T-helper 1 cell treated with Interleukin-12 subunit alpha and Interleukin-12 subunit beta and Interleukin-4 antibody, amounts not matched to agents 30 μg/mL and 1 μg/mL, for 36 hours (primary cell): ENCODE measurements around the gene ZNF532.
"Not testable (repeated sequence)": the region's sequence is repeated elsewhere in the genome, so short reads cannot be mapped to it uniquely, and the experiment has no call there.

Experiments used
- H3K27ac Mint-ChIP-seq: one replicate; pipeline ENCODE4 v1.8.0; 2021; ENCODE audit warnings: mild to moderate bottlenecking, mixed read lengths
- H3K27me3 Mint-ChIP-seq: one replicate; pipeline ENCODE4 v1.8.0; 2021; ENCODE audit warnings: low read depth, mixed read lengths
- H3K36me3 Mint-ChIP-seq: one replicate; pipeline ENCODE4 v1.8.0; 2021; ENCODE audit warnings: low read depth, mixed read lengths
- H3K4me1 Mint-ChIP-seq: one replicate; pipeline ENCODE4 v1.8.0; 2021; ENCODE audit warnings: low read depth, mixed read lengths
- H3K4me3 Mint-ChIP-seq: one replicate; pipeline ENCODE4 v1.8.0; 2021; ENCODE audit warnings: mild to moderate bottlenecking, moderate library complexity, mixed read lengths
- H3K9me3 Mint-ChIP-seq: one replicate; pipeline ENCODE4 v1.8.0; 2021; ENCODE audit warnings: mixed read lengths

The ZNF532 gene

DNA sequence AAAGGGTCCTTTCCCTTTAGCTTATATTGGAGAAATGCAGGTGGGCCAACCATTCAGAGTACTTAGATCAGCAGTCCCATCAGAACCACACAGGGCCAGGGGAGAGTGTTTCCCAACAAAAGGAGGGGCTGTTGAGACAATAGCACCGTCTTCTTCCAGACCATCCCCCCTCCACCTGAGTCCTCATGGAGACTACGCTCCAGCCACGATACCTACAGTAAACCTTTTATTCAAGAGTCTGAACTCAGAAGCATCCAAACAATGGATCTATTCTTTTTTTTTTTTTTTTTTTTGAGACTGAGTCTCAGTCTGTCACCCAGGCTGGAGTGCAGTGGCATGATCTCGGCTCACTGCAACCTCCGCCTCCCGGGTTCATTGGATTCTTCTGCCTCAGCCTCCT, 25.7 kb upstream of the ZNF532 start:
- Mint-ChIP-seq H3K9me3 (no peaks in the 10 kb centered on the region), H3K4me3 (no peak overlapping the region), H3K27me3 (peaks cover 31% of the 10 kb centered on the region), H3K4me1 (no peaks in the 10 kb centered on the region), H3K36me3 (no peaks in the 10 kb centered on the region), H3K27ac (no peak overlapping the region)

DNA sequence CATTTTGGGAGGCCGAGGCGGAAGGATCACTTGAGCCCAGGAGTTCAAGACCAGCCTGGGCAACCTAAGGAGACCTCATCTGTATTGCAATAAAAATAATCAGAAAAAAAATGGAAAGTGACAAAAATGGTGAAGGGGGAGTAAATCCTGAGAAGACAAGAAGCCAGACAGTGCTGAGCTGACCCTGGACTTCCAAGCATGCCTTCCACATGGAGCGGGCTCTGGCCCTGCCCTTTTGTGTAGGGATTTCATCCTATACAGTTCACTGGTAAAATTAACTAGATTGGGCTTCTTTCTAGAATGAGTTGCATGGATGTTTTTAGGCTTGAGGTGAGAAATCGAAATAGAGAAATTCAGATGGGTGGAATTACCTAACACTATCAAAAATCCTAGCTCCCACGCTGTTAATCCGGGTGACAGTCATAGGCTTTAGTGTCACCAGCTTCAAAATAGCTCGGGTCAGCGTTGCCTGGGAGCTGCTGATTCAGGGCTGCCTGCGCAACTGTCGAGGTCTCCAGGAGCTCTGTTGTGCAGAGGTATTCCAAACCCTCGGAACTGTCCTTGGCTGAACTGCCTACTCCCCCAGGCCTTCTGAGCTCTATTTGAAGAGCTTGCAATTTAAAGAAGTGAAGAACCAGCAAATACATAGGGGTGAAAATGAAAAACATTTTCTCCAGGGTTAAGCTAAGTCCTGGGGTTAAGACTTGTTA, 21.5 kb upstream of the ZNF532 start:
- Mint-ChIP-seq H3K36me3 (no peaks in the 10 kb centered on the region), H3K27ac (no peak overlapping the region), H3K4me3 (no peak overlapping the region), H3K27me3 (peaks cover 57% of the 10 kb centered on the region), H3K9me3 (no peaks in the 10 kb centered on the region), H3K4me1 (no peaks in the 10 kb centered on the region)

DNA sequence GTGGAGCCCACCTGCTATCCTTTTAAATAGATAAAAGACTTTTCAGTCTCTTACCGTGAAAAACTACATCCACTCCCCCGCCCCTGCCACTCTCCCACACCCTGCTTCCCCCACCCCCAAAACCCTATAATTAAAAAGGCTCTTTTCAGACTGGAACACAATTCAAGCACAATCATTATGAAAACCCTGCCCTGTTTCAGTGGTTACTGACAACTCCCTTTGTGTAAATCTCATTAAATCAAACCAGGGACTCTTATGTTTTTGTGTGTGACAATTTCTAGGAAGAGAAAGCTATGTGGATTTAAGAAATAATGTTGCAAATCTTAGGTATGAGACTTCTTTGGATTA, 21.0 kb upstream of the ZNF532 start:
- no peaks in the 10 kb centered on the region for H3K4me1 Mint-ChIP-seq
- no peak overlapping the region for H3K27ac Mint-ChIP-seq
- no peaks in the 10 kb centered on the region for H3K9me3 Mint-ChIP-seq
- no peak overlapping the region for H3K4me3 Mint-ChIP-seq
- no peaks in the 10 kb centered on the region for H3K36me3 Mint-ChIP-seq
- H3K27me3 Mint-ChIP-seq, result peaks cover 63% of the 10 kb centered on the region

DNA sequence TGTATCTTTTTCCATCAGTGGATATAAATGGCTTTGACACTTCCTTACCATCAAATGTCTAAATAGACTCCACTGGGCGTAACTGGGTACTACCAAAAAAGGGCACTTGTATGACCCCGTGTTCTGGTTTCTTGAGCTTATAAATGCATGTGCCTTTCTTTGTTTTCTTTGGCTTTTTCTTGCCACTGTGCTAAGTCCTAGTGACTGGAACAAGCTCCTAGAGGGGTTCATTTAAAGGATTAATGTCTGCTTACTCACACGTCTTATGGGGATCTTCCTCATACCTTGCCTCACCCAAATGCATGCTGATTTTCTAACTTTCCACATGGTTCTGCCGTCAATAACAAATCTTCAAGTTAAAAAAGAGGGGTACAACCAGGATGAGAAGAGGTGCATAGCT, 19.8 kb upstream of the ZNF532 start:
- Mint-ChIP-seq H3K36me3 (no peaks in the 10 kb centered on the region), H3K27ac (no peak overlapping the region), H3K27me3 (peaks cover 65% of the 10 kb centered on the region), H3K4me3 (no peak overlapping the region), H3K4me1 (no peaks in the 10 kb centered on the region), H3K9me3 (no peaks in the 10 kb centered on the region)

DNA sequence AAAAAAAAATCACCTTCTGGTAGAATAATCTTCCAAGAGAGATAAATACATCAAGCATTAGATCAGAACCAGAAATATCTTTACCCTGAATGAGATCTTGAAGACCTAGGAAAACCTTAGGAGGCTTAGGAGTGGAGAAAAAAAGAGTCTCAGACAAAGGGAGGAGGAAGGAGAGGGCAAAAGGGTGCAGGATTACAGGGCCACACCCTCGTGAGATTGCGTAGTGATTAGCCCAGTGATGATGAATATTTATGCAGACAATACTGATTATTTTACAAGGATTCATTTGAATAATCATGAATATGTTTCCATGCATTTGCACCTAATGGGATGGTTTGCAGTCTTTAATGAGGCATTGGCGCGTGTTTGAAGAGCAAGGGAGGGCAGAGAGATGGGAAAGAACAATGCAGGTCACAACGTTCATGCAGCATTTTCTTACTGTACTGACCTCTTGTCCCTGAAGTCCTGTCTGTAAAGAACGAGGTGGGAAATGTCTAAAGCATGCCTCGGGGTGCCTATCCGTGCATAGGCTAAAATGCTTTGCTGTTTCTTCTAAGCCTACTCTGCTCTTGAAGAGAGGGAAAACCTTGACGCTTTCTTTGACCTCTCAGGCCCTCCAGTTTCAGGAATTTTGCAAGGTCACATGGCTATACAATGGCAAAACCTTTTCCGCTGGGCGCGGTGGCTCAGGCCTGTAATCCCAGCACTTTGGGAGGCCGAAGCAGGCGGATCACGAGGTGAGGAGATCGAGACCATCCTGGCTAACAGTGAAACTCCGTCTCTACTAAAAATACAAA, 18.6 kb upstream of the ZNF532 start:
- Mint-ChIP-seq H3K4me3 (no peak overlapping the region), H3K4me1 (no peaks in the 10 kb centered on the region), H3K9me3 (no peaks in the 10 kb centered on the region), H3K27ac (no peak overlapping the region), H3K27me3 (peaks cover 59% of the 10 kb centered on the region), H3K36me3 (no peaks in the 10 kb centered on the region)

DNA sequence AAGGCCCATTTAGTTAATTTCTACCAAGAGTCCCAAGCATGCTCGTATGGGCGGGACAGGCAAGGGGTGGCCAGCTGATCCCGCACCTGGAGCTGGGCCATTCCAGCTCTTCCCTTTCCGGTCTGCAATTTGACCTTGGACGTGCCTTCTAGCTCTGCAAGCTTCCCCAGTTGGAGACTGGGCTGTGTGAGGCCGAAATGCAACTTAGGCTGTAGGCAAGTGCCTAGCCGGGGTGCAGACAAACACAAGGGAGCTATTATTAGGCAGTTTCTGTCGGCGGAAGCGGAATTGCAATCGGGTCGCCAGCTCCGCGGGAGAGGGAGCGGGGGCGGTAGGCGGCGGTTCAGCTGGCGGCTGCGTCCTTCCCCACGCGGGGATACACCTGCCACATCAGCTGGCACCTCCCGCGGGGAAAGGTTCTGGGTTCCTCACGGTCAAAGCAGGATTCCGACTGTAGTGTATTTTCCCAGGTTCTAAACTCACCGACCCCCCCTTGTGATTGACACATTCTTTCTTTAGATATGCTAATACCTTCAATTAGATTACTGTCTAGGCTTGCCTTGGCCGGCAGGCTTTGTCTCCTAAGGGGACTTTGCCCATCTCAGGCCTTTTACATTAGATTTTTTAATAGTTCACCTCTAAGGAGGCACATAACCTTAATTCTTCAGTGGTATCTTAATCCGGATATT, 17.1 kb upstream of the ZNF532 start:
- Mint-ChIP-seq H3K4me1 (no peaks in the 10 kb centered on the region), H3K27me3 (peaks cover 58% of the 10 kb centered on the region), H3K9me3 (no peaks in the 10 kb centered on the region), H3K36me3 (no peaks in the 10 kb centered on the region), H3K4me3 (no peak overlapping the region), H3K27ac (no peak overlapping the region)

DNA sequence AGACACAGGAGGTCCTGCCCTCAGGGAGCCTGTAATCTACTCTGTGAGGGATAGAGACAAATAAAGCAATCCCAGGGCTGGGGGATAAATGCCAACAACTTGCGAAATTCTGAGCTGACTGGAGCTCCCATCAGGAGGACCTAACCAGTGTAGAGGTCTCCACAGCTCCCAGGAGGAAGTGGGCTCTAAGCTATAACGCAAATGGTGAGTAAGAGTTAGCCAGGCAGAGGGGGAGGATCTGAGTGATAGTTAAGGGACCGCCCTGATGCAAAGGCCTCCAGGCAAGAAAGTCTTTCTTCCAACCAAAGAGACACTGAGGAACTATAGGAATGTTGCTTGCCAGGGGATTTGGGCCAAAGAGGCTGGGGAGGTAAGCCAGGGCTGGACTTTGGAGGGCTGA, 16.0 kb upstream of the ZNF532 start:
- H3K4me1 Mint-ChIP-seq, result no peaks in the 10 kb centered on the region
- H3K4me3 Mint-ChIP-seq, result no peak overlapping the region
- H3K36me3 Mint-ChIP-seq, result no peaks in the 10 kb centered on the region
- no peak overlapping the region for H3K27ac Mint-ChIP-seq
- peaks cover 51% of the 10 kb centered on the region for H3K27me3 Mint-ChIP-seq
- no peaks in the 10 kb centered on the region for H3K9me3 Mint-ChIP-seq

DNA sequence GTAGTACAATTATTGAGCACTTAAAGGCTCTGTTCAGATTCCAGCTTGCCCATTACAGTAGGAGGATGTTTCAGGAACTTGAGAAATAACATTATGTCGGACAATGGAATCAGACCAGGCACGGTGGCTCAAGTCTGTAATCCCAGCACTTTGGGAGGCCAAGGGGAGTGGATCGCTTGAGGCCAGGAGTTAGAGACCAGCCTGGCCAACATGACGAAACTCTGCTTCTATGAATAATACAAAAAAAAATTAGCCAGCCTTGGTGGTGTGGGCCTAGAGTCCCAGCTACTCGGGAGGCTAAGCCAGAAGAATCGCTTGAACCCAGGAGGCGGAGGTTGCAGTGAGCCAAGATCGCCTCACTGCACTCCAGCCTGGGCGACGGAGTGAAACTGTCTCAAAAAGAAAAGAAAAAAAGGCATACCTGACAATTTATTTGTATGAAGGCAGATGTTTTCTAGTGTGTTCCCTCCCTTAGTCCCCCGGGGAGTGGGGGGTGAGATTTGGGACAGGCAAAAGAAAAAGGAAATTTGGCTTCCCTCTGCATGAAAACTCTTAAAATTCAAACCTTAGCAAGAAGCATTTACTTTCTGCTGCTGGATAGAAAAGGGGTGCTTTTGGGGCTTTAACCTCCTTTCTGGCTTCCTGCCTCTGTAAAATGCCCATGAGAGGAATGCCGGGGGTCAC, 13.7 kb upstream of the ZNF532 start:
- Mint-ChIP-seq H3K9me3 (no peaks in the 10 kb centered on the region), H3K4me1 (no peaks in the 10 kb centered on the region), H3K27ac (no peak overlapping the region), H3K4me3 (no peak overlapping the region), H3K27me3 (peaks cover 34% of the 10 kb centered on the region), H3K36me3 (no peaks in the 10 kb centered on the region)

DNA sequence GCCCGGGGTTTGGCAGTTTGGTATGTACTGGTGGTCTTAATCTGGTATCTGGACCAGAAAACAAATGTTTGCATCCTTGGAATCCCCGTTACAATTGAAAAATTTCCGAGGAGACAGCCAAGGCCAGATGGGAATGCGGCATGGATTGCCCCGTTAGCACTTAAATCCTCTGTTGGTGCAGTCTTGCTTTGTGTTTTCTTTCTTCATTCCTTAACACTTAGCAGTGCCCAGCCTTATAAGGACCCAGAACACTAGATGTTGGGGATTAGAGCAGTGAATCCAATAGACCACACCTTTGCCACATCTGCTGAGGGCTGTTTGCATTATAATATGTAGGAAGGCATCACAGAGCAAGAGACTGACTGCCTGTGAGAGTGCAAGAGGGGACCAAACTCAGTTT, 12.8 kb upstream of the ZNF532 start:
- Mint-ChIP-seq H3K27ac (no peak overlapping the region), H3K27me3 (peaks cover 28% of the 10 kb centered on the region), H3K9me3 (no peaks in the 10 kb centered on the region), H3K36me3 (no peaks in the 10 kb centered on the region), H3K4me1 (no peaks in the 10 kb centered on the region), H3K4me3 (no peak overlapping the region)

DNA sequence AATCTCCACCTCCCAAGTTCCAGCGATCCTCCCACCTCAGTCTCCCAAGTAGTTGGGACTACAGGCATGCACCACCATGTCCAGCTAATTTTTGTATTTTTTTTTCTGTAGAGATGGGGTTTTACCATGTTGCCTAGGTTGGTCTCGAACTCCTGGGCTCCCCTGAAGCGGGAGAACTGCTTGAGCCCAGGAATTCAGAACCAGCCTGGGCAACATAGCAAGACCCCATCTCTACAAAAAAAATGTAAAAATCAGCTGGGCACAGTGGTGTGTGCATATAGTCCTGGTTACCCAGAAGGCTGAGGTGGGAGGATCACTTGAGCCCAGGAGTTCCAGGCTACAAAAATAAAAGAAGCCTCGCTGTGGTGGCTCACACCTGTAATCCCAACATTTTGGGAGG, 12.0 kb upstream of the ZNF532 start:
- no peak overlapping the region for H3K27ac Mint-ChIP-seq
- H3K4me3 Mint-ChIP-seq, result no peak overlapping the region
- H3K27me3 Mint-ChIP-seq, result peaks cover 20% of the 10 kb centered on the region
- no peaks in the 10 kb centered on the region for H3K9me3 Mint-ChIP-seq
- no peaks in the 10 kb centered on the region for H3K4me1 Mint-ChIP-seq
- no peaks in the 10 kb centered on the region for H3K36me3 Mint-ChIP-seq

DNA sequence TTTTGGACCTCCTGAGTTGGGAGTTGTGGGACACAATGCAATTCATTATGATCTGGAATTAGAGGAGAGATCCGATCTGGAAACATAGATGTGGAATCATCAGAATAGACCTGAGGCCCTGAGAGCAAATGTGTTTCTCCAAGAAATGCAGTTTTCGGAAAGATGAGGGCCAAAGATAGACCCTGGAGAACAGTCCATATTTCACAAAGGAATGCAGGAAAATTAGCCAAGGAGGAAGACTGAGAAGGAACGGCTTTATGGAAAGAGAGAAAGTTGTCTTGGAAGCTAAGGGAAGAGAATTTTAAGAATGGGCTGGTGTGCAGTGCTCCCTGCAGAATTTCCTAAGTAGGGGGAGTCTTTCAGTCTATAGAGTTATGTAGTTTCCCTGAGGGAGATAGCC, 11.1 kb upstream of the ZNF532 start:
- Mint-ChIP-seq H3K27ac (no peak overlapping the region), H3K9me3 (no peaks in the 10 kb centered on the region)

DNA sequence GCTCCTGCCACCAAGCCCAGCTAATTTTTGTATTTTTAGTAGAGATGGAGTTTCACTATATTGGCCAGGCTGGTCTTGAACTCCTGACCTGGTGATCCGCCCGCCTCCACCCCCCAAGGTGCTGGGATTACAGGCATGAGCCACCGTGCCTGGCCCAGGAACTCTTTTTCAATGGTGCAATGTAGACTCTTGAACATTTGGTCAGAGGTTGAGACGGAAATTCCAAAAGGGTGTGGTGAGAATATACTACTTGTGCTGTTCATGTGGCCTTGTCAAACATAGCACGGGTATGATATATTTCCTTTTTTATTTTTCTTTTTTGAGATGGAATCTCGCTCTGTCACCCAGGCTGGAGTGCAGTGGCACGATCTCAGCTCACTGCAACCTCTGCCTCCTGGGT, 9.2 kb upstream of the ZNF532 start:
- H3K9me3 Mint-ChIP-seq, H3K4me1 Mint-ChIP-seq, H3K4me3 Mint-ChIP-seq, H3K27ac Mint-ChIP-seq, H3K36me3 Mint-ChIP-seq: not testable (repeated sequence)
- H3K27me3 Mint-ChIP-seq, result peaks cover 28% of the 10 kb centered on the region

More for the DNA sequence above, 11.1 kb upstream of the ZNF532 start:
- H3K27me3 Mint-ChIP-seq, result peaks cover 16% of the 10 kb centered on the region
- H3K36me3 Mint-ChIP-seq, result no peaks in the 10 kb centered on the region
- H3K4me1 Mint-ChIP-seq, result no peaks in the 10 kb centered on the region
- no peak overlapping the region for H3K4me3 Mint-ChIP-seq

DNA sequence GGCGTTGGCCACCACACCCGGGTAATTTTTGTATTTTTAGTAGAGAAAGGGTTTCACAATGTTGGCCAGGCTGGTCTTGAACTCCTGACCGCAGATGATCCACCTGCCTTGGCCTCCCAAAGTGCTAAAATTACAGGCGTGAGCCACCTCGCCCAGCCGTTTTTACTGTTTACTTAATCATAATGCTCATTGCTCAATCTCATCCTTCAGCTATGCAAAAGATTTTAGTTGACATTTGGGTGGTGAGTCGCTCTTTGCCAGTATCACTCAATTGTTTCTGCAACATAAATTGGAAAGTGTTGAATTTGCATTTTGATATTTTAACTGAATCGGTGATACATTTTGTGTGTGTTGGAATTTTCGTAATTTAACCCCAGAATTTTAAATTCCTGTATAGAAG, 7.8 kb upstream of the ZNF532 start:
- H3K4me3 Mint-ChIP-seq, result no peak overlapping the region
- H3K4me1 Mint-ChIP-seq, result no peaks in the 10 kb centered on the region
- peaks cover 41% of the 10 kb centered on the region for H3K27me3 Mint-ChIP-seq
- no peaks in the 10 kb centered on the region for H3K36me3 Mint-ChIP-seq
- H3K27ac Mint-ChIP-seq, result no peak overlapping the region
- H3K9me3 Mint-ChIP-seq, result no peaks in the 10 kb centered on the region

DNA sequence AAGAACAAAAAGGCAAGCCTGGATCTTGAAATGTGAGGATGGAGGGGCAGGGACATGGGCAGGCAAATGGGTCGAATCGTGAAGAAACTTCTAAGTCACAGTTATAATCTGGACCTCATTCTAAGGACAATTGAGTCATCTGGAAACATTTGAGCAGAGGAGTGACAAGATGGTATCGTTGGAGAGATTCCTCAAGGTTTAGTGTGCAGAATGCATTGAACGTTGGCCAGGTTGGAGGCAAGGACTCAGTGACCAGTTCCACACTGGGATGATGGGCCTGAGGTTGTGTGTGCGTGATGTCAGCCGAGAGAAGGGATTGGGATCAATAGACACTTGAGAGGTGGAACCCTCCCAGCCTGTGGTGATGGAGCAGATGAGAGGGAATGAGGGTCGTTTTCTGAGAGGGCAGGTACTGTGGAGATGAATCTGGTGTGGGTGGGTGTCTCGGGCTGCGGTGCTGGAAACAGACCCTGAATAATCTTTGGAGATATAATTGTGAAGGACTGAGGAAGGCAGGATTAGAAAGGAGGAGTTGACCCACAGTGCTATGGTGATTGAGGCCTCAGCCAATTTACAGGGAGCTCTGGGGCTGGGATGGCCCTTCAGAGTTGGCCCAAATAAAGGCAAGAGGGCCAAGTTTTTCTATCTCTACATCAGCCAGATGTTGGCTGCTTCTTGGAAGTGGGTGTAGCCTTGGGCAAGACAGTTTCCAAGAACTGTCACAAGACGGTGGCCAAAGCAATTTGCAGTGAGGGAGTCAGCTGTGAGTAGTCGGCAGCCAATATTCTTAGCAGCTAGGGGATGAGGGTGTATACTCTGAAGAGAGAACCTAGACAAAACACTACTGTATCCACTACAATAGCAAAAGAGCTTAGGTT, 5.8 kb upstream of the ZNF532 start:
- Mint-ChIP-seq H3K4me3 (no peak overlapping the region), H3K27me3 (peaks cover 46% of the 10 kb centered on the region), H3K9me3 (no peaks in the 10 kb centered on the region), H3K27ac (no peak overlapping the region), H3K36me3 (no peaks in the 10 kb centered on the region), H3K4me1 (no peaks in the 10 kb centered on the region)
